HEK293T (cell line): Measurements from ENCODE around the gene COPZ1.
"Not testable (repeated sequence)": the region's sequence is repeated elsewhere in the genome, so short reads cannot be mapped to it uniquely, and the experiment has no call there.

ENCODE experiments used
- CTCF ChIA-PET: fragments of 350-600 bp; formaldehyde crosslinking; extraction: SDS; loops from one replicate; lab custom pipeline; 2021; ENCODE audit warnings: antibody characterized with exemption, inconsistent platforms; lab: Yijun Ruan, JAX
- POLR2A ChIA-PET: fragments of 350-600 bp; formaldehyde crosslinking; extraction: SDS; loops from one replicate; lab custom pipeline; 2020; ENCODE audit warnings: antibody characterized with exemption, inconsistent platforms; lab: Yijun Ruan, JAX
- DNase-seq: peaks from one replicate; pipeline ENCODE4 v3.0.0; 2012; ENCODE audit warnings: mixed read lengths; ENCODE audit errors: extremely low spot score
- ARNT ChIP-seq: fragments of 450-650 bp; IDR thresholded peaks from 2 replicates; pipeline ENCODE4 v1.6.1; 2017; ENCODE audit warnings: mild to moderate bottlenecking
- BHLHE40 ChIP-seq: fragments of 450-650 bp; IDR thresholded peaks from 2 replicates; pipeline ENCODE4 v1.6.1; 2016; ENCODE audit warnings: mild to moderate bottlenecking, moderate library complexity, borderline replicate concordance
- CTBP1 ChIP-seq: fragments of 450-650 bp; IDR thresholded peaks from 2 replicates; pipeline ENCODE4 v1.6.1; 2016; ENCODE audit warnings: borderline replicate concordance
- ELF4 ChIP-seq: fragments of 450-650 bp; IDR thresholded peaks from 2 replicates; pipeline ENCODE4 v1.6.1; 2017; ENCODE audit warnings: antibody characterized with exemption
- FOXA1 ChIP-seq: fragments of 450-650 bp; IDR thresholded peaks from 2 replicates; pipeline ENCODE4 v1.6.1; 2016; ENCODE audit warnings: mild to moderate bottlenecking
- FOXK2 ChIP-seq: fragments of 450-650 bp; IDR thresholded peaks from 2 replicates; pipeline ENCODE4 v1.6.1; 2016; ENCODE audit warnings: mild to moderate bottlenecking
- FOXM1 ChIP-seq: fragments of 450-650 bp; IDR thresholded peaks from 2 replicates; pipeline ENCODE4 v1.6.1; 2017; ENCODE audit warnings: mild to moderate bottlenecking, borderline replicate concordance
- HDGF ChIP-seq: fragments of 450-650 bp; IDR thresholded peaks from 2 replicates; pipeline ENCODE4 v1.6.1; 2017; ENCODE audit warnings: antibody characterized with exemption, borderline replicate concordance
- L3MBTL2 ChIP-seq: fragments of 450-650 bp; conservative IDR thresholded peaks from 2 replicates; pipeline ENCODE4 v1.6.1; 2016; ENCODE audit warnings: mild to moderate bottlenecking
- LEF1 ChIP-seq: fragments of 450-650 bp; IDR thresholded peaks from 2 replicates; pipeline ENCODE4 v1.6.1; 2017; ENCODE audit warnings: mild to moderate bottlenecking, borderline replicate concordance
- NFRKB ChIP-seq: fragments of 450-650 bp; IDR thresholded peaks from 2 replicates; pipeline ENCODE4 v1.6.1; 2016; ENCODE audit warnings: mild to moderate bottlenecking, moderate library complexity
- PKNOX1 ChIP-seq: fragments of 450-650 bp; IDR thresholded peaks from 2 replicates; pipeline ENCODE4 v1.6.1; 2016
- SP1 ChIP-seq: fragments of 450-650 bp; IDR thresholded peaks from 2 replicates; pipeline ENCODE4 v1.6.1; 2017
- SUZ12 ChIP-seq: fragments of 450-650 bp; IDR thresholded peaks from 2 replicates; pipeline ENCODE4 v1.6.1; 2016; ENCODE audit warnings: mild to moderate bottlenecking
- TARDBP ChIP-seq: fragments of 450-650 bp; IDR thresholded peaks from 2 replicates; pipeline ENCODE4 v1.6.1; 2016
- ZNF384 ChIP-seq: fragments of 450-650 bp; IDR thresholded peaks from 2 replicates; pipeline ENCODE4 v1.6.1; 2016

The COPZ1 gene

DNA sequence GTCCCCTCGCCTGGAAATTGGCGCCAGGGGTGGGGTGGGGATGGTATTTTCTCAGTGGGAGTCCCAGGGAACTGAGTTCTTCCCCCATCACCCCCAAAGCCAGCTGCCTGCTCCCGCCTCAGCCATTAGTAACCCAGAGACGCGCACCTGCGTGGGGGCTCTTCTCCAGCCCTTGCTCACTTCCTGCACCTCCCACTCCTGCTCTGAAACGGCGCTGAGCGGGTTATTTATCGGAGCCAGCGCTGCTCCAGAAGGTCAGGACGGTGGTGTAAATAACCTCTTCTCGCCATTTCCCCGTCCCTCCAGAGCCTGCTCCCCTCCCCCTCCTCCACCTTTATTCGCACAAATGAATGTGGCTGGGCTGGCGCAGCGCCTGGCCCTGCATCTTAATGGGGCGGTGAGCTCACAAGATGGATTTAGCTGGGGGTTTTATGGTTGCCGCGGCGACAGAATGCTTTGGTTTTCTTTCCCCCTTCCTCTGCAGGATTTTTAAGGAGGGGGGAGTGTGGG lies 27.1 kb downstream of the COPZ1 start:
- TF ChIP-seq LEF1 (no peak), SUZ12 (no peak), SP1 (no peak), L3MBTL2 (no peak), FOXM1 (no peak), CTBP1 (no peak), BHLHE40 (no peak), ELF4 (no peak), FOXK2 (no peak)
- CTCF ChIA-PET: interaction anchor here (1.1 to 1.2 kb wide), 2 partner anchors 8 to 19 kb away, joined by 3 read pairs; no protein-coding TSS in a partner anchor
- POLR2A ChIA-PET: interaction anchor here (1.2 to 2.1 kb wide), 2 partner anchors 11 to 72 kb away, joined by 3 to 10 read pairs; partner anchors contain the start of gene CBX5
- DNase-seq: no peak

DNA sequence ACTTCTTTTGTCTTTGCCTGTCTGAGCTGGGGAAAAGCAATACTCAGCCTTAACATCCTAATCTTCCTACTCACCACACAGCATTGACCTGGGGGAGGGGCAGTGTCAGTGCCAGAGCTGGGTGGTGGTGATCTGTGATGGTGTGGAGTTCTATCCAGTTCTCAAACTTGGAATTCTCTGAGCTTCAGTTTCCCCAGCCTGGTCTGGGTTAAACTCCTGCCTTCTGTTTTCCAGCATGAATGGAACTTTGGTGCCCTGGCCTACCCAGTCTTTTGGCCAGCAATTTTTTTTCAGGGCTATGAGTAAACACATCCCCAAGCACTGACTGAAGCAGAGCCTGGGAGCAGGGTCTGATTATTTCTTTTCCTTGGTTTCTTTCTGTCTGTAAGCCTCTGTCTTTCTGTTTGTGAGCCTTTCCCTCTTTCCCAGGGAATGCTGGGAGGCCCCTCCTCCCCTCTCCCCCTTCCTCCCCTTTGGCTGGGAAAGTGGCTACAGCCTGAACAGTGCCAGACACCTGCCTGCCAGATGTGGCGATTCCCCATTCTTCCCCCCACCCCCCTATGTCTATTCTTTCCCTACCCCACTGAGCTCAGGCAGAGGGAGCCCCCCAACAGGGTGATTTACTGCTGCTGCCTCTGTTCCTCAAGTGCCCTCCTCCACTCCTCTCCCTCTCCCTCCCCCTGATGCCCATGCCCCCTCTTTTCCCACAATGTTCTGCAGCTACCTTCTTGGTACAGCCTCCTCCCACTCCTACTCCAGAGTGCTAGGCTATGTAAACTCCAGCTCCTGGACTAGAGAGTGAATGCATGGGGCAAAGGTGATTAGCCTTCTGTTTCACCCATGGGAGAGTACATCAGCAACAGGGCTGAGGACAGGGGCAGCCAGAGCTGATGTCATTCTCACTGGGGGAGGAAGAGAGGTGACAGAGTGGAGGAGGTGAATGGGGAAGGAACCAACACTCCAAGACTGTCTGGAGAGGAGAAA lies 28.3 kb downstream of the COPZ1 start:
- ChIA-PET POLR2A (interaction anchor here (0.6 to 2.1 kb wide), 5 partner anchors 12 to 137 kb away, joined by 3 to 10 read pairs (median 3); partner anchors contain the start of gene CBX5), CTCF (interaction anchor here (0.5 to 1.5 kb wide), 5 partner anchors 9 to 135 kb away, joined by 3 to 7 read pairs (median 3); no protein-coding TSS in a partner anchor)
- no peak for DNase-seq
- TF ChIP-seq SUZ12 (no peak), TARDBP (no peak), FOXM1 (no peak), HDGF (no peak), FOXA1 (no peak), ARNT (no peak), LEF1 (no peak), ELF4 (no peak), ZNF384 (no peak), NFRKB (no peak), L3MBTL2 (no peak), SP1 (no peak)

DNA sequence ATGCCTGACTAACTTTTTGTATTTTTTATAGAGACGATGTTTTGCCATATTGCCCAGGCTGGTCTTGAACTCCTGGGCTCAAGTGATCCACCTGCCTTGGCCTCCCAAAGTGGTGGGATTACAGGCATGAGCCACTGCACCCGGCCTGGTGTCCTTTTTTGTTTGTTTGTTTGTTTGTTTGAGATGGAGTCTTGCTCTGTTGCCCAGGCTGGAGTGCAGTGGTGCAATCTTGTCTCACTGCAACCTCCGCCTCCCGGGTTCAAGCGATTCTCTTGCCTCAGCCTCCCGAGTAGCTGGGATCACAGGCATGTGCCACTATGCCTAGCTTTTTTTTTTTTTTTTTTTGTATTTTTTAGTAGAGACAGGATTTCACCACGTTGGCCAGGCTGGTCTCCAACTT lies 29.3 kb downstream of the COPZ1 start:
- POLR2A ChIA-PET: interaction anchor here (1.6 kb wide), 1 partner anchor 138 kb away, joined by 3 read pairs; no protein-coding TSS in a partner anchor
- CTCF ChIA-PET: interaction anchor here (0.9 kb wide), 1 partner anchor 27 kb away, joined by 3 read pairs; no protein-coding TSS in a partner anchor
- not testable (repeated sequence) for DNase-seq

DNA sequence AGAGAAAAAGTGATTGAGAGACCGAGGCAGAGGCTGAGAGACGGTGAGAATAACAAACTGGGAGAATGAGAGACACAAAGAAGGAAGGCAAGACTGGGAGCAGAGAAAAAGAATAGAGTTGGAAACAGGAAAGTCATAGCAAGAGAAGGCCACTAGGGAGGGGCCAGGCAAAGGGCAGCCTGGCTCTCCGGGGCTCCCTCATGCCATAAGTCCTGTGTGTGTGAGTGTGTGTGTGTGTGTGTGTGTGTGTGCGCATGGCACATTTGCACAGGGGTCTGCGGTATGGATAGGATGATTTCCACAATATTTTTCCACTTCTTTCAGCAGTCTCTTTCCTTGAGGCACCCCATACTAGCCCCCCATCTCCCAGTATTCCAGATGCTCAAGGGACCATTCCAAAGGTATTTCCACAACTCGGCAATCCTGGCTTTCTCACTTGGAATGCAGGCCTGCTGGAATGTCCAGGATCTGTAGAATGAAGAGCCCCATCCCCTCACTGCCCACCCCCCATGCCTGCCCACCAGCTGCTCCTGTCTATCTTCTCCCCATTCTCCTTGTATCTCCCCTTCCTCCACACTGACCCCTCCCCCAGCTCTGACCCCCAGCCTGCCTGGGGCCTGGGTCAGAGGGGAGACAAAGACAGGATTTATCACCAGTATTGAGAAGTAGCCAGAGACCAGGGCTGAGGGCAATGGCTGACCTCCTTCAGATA lies 30.3 kb downstream of the COPZ1 start:
- DNase-seq: no peak
- POLR2A ChIA-PET: interaction anchor here (5.6 kb wide), 1 partner anchor 75 kb away, joined by 53 read pairs; the partner anchor contains the start of genes CBX5 and HNRNPA1
- CTCF ChIA-PET: interaction anchor here (2.0 to 2.6 kb wide), 2 partner anchors 19 to 24 kb away, joined by 8 to 17 read pairs; no protein-coding TSS in a partner anchor

GRCh38 chr12:54356228-54356627 lies 31.3 kb downstream of the COPZ1 start:
- DNase-seq: no peak
- CTCF ChIA-PET: interaction anchor here (1.1 to 2.6 kb wide), 4 partner anchors 13 to 23 kb away, joined by 3 to 17 read pairs (median 6); no protein-coding TSS in a partner anchor

More for the DNA sequence above, 30.3 kb downstream of the COPZ1 start:
- TF ChIP-seq ELF4 (no peak), SUZ12 (no peak), PKNOX1 (no peak)

DNA sequence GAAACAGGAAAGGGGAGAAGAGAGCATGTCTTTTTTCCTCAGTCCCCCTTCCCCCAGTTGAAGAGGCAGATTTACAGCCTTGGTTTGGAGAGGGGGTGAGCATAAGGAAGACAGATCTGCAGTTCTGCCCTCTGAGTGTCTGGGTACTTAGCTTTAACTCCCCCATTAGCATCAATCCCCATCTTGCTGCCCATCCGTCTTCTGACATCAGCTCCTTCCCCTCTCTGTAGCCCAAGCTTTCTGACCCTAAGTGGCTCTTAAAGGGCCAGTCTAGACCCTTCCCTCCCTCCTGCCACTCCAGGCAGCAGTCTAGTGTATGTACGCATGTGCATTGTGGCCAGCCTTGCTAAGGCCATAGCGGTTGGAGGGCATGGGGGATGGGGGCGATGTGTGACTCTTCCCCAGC lies 32.0 kb downstream of the COPZ1 start:
- CTCF ChIA-PET: interaction anchor here (0.6 to 2.6 kb wide), 5 partner anchors 13 to 369 kb away, joined by 3 to 17 read pairs (median 4); no protein-coding TSS in a partner anchor
- POLR2A ChIA-PET: interaction anchor here (0.7 to 5.6 kb wide), 6 partner anchors 19 to 856 kb away, joined by 3 to 53 read pairs (median 5); partner anchors contain the start of genes CBX5, COPZ1, HNRNPA1 and TARBP2
- TF ChIP-seq NFRKB (no peak), BHLHE40 (no peak), FOXA1 (no peak), SUZ12 (no peak), PKNOX1 (peak; percentile 31; the same call in 1 of the 2 replicates)
- DNase-seq: no peak

More at GRCh38 chr12:54356228-54356627, 31.3 kb downstream of the COPZ1 start:
- POLR2A ChIA-PET: interaction anchor here (1.1 to 5.6 kb wide), 4 partner anchors 32 to 855 kb away, joined by 3 to 53 read pairs (median 5); partner anchors contain the start of genes CBX5, COPZ1, HNRNPA1 and TARBP2
- no peak for TF ChIP-seq FOXK2
- no peak for TF ChIP-seq BHLHE40
- no peak for TF ChIP-seq TARDBP
- TF ChIP-seq FOXA1: no peak
- TF ChIP-seq L3MBTL2: no peak
